Left renal pelvis (tissue), 4 donors: Measurements from ENCODE around the gene FBLN7. TPM values are rescaled to one million over a fixed set of nuclear protein-coding genes. Genes with fewer than 3 reads are reported as not detected.

ENCODE experiments used
- DNase-seq, 4 donors: peaks; one replicate each; pipeline ENCODE4 v3.0.0-alpha.2; 2013; ENCODE audit warnings: low read depth in 4 of 4, low spot score in 3 of 4
- polyA plus RNA-seq, 4 donors: library from polyadenylated mRNA; unstranded; fragments of 120-200 nt; gene quantifications; one replicate each; pipeline ENCODE4 v1.2.1, GENCODE V29; 2013; ENCODE audit not compliant: insufficient read length in 4 of 4

Gene FBLN7
- polyA plus RNA-seq, 4 donors, result 9.8 to 26.9 (median 13.5) TPM

DNA sequence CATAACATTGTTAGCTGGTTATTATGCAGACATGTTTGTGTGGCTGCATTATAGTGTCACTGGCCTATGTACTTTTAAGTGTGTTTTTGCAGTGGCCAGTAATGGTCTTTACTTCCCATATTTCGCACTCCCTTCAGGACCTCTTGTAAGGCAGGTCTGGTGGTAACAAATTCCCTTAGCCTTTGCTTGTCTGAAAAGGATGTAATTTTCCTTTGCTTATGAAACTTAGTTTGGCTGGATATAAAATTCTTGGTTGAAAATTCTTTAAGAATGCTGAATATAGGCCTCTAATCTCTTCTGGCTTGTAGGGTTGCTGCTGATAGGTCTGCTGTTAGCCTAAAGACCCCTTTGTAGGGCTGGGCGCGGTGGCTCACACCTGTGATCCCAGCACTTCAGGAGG, 82.0 kb downstream of the FBLN7 start:
- no peak for DNase-seq

DNA sequence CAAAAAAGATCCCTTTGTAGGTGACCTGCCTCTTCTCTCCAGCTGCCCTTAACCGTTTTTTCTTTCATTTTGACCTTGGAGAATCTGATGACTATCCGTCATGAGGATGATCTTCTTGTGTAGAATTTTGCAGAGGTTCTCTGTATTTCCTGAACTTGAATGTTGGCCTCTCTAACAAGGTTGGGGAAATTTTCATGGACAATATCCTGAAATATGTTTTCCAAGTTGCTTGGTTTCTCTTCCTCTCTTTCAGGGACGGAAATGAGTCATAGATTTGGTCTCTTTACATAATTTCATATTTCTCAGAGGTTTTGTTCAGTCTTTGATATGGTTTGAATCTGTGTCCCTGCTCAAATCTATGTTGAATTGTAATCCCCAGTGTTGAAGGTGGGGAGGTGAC, 82.6 kb downstream of the FBLN7 start:
- DNase-seq, result no peak

DNA sequence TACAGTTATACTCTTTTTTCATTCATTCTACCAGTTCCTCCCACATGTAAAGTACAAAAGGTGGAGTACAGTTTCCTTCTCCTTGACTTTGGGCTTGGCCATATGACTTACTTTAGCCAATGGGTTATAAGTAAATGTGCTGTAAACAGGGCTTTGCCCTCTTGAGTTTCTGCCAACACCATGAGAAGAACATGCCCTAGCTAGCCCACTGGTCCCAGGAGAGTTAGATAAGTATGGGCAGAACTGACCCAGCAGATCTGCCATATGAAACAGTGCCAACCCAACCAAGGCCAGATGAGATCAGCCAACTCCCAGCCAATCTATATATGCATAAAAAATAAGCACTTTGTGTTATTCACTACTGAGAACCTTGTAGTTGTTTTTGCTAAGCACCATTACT, 91.2 kb downstream of the FBLN7 start:
- no peak for DNase-seq

DNA sequence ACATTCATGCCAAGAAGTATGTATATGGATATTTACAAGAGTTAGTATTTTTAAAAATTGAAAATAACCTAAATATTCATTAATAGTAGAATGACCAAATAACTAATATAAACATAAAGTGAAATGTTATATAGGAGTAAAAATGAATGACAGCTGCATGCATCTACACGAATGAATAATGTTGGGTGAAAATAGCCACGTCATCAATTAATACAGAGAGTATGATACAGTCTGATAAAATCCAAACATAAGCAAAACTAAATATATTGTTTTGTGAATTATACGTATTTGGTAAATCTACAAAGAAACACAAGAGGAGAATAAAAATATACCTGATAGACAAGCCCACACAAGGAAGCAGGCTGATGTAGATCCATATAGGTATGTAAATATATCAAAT, 92.2 kb downstream of the FBLN7 start:
- no peak for DNase-seq

Other genes with a start within 250 kb of the FBLN7 start
- 10 to 100 TPM in 3 of 4 donors, 1 to 10 TPM in 1; 5.4 to 27.0 (median 20.5) TPM for gene MERTK, start 239.8 kb upstream of the FBLN7 start, polyA plus RNA-seq
- gene TMEM87B, start 83.1 kb upstream of the FBLN7 start, polyA plus RNA-seq, result 10 to 100 TPM; 22.4 to 28.2 (median 22.9) TPM
- gene ZC3H8, start 116.7 kb downstream of the FBLN7 start, polyA plus RNA-seq, result 10 to 100 TPM; 12.7 to 23.1 (median 21.1) TPM
- gene ZC3H6, start 137.2 kb downstream of the FBLN7 start, polyA plus RNA-seq, result 1 to 10 TPM; 8.2 to 9.7 (median 8.8) TPM